Calu3 (cell line): ENCODE results near the gene IL31. TPM values are rescaled to one million over a fixed set of nuclear protein-coding genes. Genes with fewer than 3 reads are reported as not detected.

Experiments used
- BruUV-seq: library from RNA; stranded (reverse); fragments of 400-500 nt; replicated peaks from 2 replicates; lab custom pipeline; 2021; lab: Mats Ljungman, UMichigan
- CTCF ChIA-PET: fragments of 300-600 bp; sonication (Branson Sonifier 250); formaldehyde crosslinking; loops from one replicate; lab custom pipeline; 2022; ENCODE audit warnings: antibody characterized with exemption; lab: Charles Lee
- DNase-seq: peaks from one replicate; pipeline ENCODE4 v3.0.0; 2022
- H3K27ac Mint-ChIP-seq: one replicate; pipeline ENCODE4 v1.8.0; 2022; ENCODE audit warnings: mixed read lengths; ENCODE audit not compliant: unreplicated experiment
- H3K27me3 Mint-ChIP-seq: one replicate; pipeline ENCODE4 v1.8.0; 2022; ENCODE audit warnings: mixed read lengths; ENCODE audit not compliant: unreplicated experiment
- H3K36me3 Mint-ChIP-seq: one replicate; pipeline ENCODE4 v1.8.0; 2022; ENCODE audit warnings: mild to moderate bottlenecking, moderate library complexity, mixed read lengths; ENCODE audit not compliant: insufficient read depth, unreplicated experiment
- H3K4me1 Mint-ChIP-seq: one replicate; pipeline ENCODE4 v1.8.0; 2022; ENCODE audit warnings: mild to moderate bottlenecking, low read depth, mixed read lengths; ENCODE audit not compliant: unreplicated experiment
- H3K4me3 Mint-ChIP-seq: one replicate; pipeline ENCODE4 v1.8.0; 2022; ENCODE audit warnings: mild to moderate bottlenecking, low read depth, moderate library complexity, mixed read lengths; ENCODE audit not compliant: unreplicated experiment
- H3K9me3 Mint-ChIP-seq: one replicate; pipeline ENCODE4 v1.8.0; 2022; ENCODE audit warnings: low read depth, mixed read lengths; ENCODE audit not compliant: unreplicated experiment
- intact Hi-C: fragments of 100-400 bp; cut with micrococcal nuclease; formaldehyde crosslinking; loops from one replicate; pipeline ENCODE4 v1.10.0; 2022; ENCODE audit not compliant: unreplicated experiment
- total RNA-seq: library from RNA; stranded (reverse); gene quantifications from 2 replicates; pipeline ENCODE4 v1.2.3, GENCODE V29; 2022
- TF ChIP-seq, protein P1 (sequence below): fragments of 200-600 bp; IDR thresholded peaks from one replicate; pipeline ENCODE4 v1.8.0; 2022; ENCODE audit warnings: antibody characterized with exemption; ENCODE audit not compliant: unreplicated experiment

IL31 gene
- total RNA-seq, 1 experiment from 2014 or later, result not detected

DNA sequence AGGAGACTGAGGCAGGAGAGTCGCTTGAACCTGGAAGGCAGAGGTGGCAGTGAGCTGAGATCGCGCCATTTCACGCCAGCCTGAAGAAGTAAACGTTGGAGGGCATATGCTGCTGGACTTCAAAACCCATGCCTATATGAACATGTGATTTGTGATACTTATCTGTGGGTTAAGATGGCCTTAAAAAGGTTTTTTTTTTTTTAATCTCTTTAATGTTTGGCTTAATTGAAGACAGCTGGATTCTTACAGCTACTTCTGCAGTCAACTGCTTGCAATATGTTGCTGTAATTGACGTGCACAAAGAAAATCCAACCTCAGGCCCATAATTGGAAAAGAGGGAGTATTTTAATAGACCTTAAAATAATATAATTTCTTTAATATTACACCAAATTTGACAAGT lies 28.0 kb upstream of the IL31 start:
- peaks cover 77% of the 10 kb centered on the region for H3K27me3 Mint-ChIP-seq

DNA sequence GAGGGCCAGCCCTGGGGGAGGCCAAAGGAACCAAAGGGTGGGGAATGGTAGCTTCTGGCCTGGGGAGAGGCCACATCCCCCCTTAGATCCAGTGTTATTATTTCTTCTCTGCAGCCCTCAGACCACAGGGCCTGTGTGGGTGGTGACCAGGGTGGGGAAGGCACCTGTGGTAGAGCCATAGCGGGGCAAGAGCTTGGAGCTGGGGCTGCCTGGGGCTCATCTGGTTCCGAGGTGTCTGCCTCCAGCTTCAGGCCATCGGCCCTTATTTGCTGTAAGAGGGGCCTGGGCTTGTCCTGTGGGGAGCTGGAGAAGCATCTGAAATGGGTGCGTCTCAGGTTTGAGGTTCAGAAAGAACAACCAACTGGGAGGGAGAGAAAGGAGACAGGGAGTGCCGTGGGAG lies 27.4 kb upstream of the IL31 start:
- DNase-seq, result no peak
- CTCF ChIA-PET, result no interaction called here
- Mint-ChIP-seq H3K36me3 (peaks cover 36% of the 10 kb centered on the region), H3K4me3 (no peak overlapping the region), H3K27me3 (peaks cover 77% of the 10 kb centered on the region), H3K4me1 (peaks cover 8% of the 10 kb centered on the region), H3K27ac (no peak overlapping the region), H3K9me3 (no peaks in the 10 kb centered on the region)
- intact Hi-C loops, result no loop called here
- BruUV-seq, result no TSS peak
- TF ChIP-seq, protein P1, sequence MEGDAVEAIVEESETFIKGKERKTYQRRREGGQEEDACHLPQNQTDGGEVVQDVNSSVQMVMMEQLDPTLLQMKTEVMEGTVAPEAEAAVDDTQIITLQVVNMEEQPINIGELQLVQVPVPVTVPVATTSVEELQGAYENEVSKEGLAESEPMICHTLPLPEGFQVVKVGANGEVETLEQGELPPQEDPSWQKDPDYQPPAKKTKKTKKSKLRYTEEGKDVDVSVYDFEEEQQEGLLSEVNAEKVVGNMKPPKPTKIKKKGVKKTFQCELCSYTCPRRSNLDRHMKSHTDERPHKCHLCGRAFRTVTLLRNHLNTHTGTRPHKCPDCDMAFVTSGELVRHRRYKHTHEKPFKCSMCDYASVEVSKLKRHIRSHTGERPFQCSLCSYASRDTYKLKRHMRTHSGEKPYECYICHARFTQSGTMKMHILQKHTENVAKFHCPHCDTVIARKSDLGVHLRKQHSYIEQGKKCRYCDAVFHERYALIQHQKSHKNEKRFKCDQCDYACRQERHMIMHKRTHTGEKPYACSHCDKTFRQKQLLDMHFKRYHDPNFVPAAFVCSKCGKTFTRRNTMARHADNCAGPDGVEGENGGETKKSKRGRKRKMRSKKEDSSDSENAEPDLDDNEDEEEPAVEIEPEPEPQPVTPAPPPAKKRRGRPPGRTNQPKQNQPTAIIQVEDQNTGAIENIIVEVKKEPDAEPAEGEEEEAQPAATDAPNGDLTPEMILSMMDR, result no peak

More for the DNA sequence above, 28.0 kb upstream of the IL31 start:
- Mint-ChIP-seq H3K9me3 (no peaks in the 10 kb centered on the region), H3K4me1 (peaks cover 8% of the 10 kb centered on the region), H3K36me3 (peaks cover 42% of the 10 kb centered on the region), H3K4me3 (no peak overlapping the region), H3K27ac (no peak overlapping the region)
- TF ChIP-seq, protein P1, result no peak
- no TSS peak for BruUV-seq
- no peak for DNase-seq
- intact Hi-C loops, result no loop called here
- CTCF ChIA-PET, result no interaction called here

DNA sequence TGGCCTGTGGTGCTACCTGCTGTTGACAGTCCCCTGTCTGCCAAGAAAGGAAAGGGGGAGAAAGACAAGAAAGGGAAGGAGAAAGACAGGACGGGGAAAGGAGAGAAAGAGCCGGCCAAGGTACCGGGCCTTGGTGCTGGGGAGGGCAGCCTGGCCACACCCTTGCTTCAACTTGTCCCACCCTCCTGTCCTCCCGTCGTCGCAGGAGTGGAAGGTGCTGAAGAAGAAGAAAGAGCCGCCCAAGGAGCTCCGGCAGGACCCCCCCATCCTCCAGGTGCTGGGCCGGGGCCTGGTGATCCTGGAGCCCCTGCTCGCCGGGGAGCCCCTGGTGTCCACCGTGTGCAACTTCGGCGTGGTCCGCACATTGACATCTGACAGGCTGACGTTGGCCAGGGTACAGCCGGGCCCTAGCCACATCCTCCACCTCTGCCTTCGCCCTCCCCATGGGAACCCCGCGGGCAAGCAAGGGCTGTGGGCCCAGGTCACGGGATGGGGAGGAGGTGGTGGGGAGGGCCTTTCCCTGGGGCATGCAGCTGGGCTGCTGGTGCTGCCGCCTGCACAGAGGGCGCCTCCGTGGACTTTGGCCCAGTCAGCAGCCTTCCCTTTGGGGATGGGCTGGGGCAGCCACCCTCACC lies 26.6 kb upstream of the IL31 start:
- no peak overlapping the region for H3K27ac Mint-ChIP-seq
- peaks cover 4% of the 10 kb centered on the region for H3K9me3 Mint-ChIP-seq
- intact Hi-C loops, result no loop called here
- peaks cover 77% of the 10 kb centered on the region for H3K27me3 Mint-ChIP-seq
- CTCF ChIA-PET, result no interaction called here
- peaks cover 8% of the 10 kb centered on the region for H3K4me1 Mint-ChIP-seq
- TF ChIP-seq, protein P1, result no peak
- BruUV-seq, result no TSS peak
- H3K36me3 Mint-ChIP-seq, result peaks cover 29% of the 10 kb centered on the region
- no peak for DNase-seq
- no peak overlapping the region for H3K4me3 Mint-ChIP-seq

DNA sequence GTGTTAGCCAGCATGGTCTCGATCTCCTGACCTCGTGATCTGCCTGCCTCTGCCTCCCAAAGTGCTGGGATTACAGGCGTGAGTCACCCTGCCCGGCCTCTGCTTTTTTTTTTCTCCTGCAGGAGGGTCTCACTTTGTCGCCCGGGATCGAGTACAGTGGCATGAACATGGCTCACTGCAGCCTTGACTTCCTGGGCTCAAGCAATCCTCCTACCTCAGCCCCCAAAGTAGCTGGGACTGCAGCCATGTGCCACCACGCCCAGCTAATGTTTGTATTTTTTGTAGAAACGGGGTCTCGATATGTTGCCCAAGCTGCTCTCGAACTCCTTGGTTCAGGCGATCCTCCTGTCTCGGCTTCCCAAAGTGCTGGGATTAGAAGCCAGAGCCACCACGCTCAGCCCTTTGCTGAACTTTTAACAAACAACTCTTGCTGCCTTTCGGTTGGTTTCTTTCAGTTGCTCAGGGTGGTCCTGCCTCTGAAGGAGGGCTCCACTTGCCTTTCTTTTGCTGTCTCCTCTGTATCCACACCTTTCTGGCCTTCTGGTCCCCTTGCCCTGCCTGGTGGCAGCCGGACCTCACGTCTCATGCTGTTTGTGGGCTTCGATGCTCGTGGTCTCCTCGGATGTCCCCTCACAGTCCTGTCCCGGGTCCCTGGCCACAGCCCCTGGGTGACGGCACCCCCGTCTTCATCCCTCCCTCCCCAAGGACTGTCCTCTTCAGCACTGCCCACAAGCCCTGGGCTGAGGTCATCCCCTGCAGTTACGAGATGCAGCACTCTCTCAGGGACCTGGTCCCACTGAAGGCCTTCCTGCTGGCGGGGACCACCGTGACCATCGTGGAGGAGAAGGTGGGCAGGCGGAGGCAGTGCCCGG lies 25.7 kb upstream of the IL31 start:
- Mint-ChIP-seq H3K27ac (no peak overlapping the region), H3K9me3 (peaks cover 6% of the 10 kb centered on the region), H3K4me3 (no peak overlapping the region), H3K36me3 (peaks cover 19% of the 10 kb centered on the region), H3K27me3 (peaks cover 76% of the 10 kb centered on the region), H3K4me1 (peaks cover 8% of the 10 kb centered on the region)
- CTCF ChIA-PET, result interaction anchor here (0.7 kb wide), 1 partner anchor 149 kb away, joined by 3 read pairs; no protein-coding TSS in a partner anchor
- no TSS peak for BruUV-seq
- TF ChIP-seq, protein P1, result no peak
- DNase-seq, result no peak
- intact Hi-C loops, result loop anchor here (10.0 kb wide), 1 partner anchor 285 kb away; the partner anchor contains the start of gene CFAP251
